KOPT-K1 (cell line): ENCODE results near the gene POLG2.
A peak's percentile ranks its signal among the peaks of the same experiment; 100 is the strongest.
"Not testable (repeated sequence)": the region's sequence is repeated elsewhere in the genome, so short reads cannot be mapped to it uniquely, and the experiment has no call there.

Source experiments
- H3K27ac ChIP-seq: fragments of 200-600 bp; sonication (generic); 2 replicates; pipeline ENCODE4 v1.5.1; 2016; ENCODE audit warnings: antibody characterized with exemption, mild to moderate bottlenecking, low read depth, low read length; ENCODE audit not compliant: poor library complexity, severe bottlenecking
- H3K36me3 ChIP-seq: fragments of 200-600 bp; sonication (generic); 2 replicates; pipeline ENCODE4 v1.5.1; 2017; ENCODE audit warnings: antibody characterized with exemption, mild to moderate bottlenecking, low read length, moderate library complexity; ENCODE audit not compliant: insufficient read depth
- H3K9me3 ChIP-seq: fragments of 200-600 bp; sonication (generic); 2 replicates; pipeline ENCODE4 v1.5.1; 2017; ENCODE audit warnings: antibody characterized with exemption, low read length, mild to moderate bottlenecking; ENCODE audit not compliant: insufficient read depth, poor library complexity, severe bottlenecking

POLG2 gene

DNA sequence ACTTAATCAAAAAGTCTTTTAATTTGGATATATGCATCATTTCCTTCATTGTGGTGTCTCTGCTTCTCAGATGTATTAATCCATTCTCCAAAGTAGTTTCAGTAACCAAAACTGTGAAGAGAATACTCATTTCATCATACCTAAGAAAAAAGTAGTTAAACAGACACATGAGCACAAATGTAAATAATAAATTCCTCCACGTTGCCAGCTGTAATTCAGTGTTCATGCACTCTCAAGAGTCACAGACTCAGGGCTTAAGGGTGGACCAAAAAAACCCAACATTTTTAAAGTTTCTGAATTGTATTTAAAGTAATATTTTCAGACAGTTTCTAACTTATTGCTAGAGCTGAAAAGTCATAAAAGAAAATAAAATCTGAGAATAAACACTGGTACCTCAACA, 19.0 kb downstream of the POLG2 start:
- Histone ChIP-seq H3K9me3 (no peaks in the 10 kb centered on the region), H3K27ac (no peak overlapping the region), H3K36me3 (peaks cover 69% of the 10 kb centered on the region)

GRCh38 chr17:64472564-64472963, 24.3 kb downstream of the POLG2 start:
- Histone ChIP-seq H3K36me3 (peaks cover 17% of the 10 kb centered on the region), H3K9me3 (no peaks in the 10 kb centered on the region), H3K27ac (no peak overlapping the region)

DNA sequence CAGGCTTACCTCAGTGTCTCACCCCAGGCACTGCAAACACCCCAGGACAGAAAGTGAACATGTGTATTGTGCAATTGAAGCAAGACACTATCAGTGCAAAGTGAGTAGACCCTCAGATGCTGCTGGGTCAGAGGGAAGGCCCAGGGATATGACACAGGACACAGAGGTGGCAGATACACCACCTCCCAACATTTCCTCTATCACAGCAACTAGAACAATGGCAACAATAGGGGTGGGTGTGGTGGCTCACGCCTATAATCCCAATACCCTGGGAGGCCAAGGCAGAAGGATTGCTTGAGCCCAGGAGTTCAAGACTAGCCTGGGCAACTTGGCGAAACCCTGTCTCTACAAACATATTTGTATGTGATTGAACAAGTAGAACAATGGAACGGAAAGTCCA, 25.4 kb downstream of the POLG2 start:
- Histone ChIP-seq H3K9me3 (no peaks in the 10 kb centered on the region), H3K27ac (no peak overlapping the region), H3K36me3 (peaks cover 7% of the 10 kb centered on the region; the same call in 1 of the 2 replicates)

DNA sequence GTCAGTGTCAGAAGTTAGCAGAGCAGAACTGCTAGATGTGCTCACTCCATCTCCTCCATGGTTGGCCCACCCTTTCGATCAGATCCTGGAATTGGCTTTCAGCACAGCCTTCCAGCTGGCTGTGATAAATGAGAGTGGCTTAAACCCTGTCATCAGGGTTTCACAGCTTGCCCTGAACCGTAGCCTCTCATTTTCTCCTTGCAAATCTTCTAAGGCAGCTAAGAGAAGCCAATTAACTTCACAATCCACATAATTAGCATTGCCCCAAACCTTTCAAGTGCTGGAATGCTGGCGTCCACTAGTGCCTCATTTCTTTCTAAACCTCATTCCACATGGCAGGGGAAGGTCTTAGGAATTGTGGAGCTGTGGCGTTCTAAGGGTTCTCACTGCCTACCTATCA, 26.2 kb downstream of the POLG2 start:
- Histone ChIP-seq H3K9me3 (no peaks in the 10 kb centered on the region), H3K36me3 (no peaks in the 10 kb centered on the region)

DNA sequence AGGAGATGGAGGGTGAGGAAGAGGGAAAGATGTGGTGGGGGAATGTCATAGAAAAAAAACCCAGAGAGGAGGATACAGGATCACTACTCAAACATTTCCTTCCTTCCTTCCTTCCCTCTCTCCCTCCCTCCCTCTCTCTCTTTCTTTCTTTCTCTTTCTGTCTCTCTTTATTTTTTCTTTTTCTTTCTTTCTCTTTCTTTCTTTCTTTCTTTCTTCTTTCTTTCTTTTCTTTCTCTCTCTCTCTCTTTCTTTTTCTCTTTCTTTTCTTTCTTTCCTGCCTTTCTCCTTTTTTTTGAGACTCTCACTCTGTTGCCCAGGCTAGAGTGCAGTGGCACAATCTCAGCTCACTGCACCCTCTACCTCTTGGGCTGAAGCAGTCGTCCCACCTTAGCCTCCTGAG, 30.0 kb downstream of the POLG2 start:
- H3K27ac ChIP-seq, H3K36me3 ChIP-seq, H3K9me3 ChIP-seq: not testable (repeated sequence)

More for the DNA sequence above, 26.2 kb downstream of the POLG2 start:
- no peak overlapping the region for H3K27ac ChIP-seq

DNA sequence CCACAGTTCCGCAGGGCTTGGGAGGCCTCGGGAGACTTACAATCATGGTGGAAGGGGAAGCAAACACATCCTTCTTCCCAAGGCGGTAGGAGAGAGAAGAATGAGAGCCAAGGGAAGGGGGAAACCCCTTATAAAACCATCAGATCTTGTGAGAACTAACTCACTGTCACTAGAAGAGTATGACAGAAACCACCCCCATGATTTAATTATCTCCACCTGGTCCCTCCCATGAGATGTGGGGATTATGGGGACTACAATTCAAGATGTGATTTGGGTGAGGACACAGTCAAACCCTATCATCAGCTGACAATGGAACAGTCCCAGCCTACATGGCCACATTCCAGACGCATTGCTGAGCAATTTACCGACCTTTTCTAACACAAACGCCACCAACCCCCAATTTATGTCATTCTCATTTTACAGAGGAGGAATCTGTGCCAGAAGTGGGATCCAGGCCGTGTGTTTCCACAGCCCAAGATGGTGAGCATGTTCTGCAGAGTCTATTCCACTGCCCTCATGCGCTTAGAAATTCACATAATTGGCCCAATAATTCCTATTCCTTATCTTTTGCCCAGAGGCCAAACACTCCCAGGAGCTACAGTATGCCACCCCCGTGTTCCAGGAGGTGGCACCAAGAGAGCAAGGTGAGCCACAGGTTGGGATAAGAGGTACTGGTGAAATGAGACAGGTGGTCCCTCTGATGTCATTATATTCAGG, 30.7 kb downstream of the POLG2 start:
- H3K9me3 ChIP-seq, result no peaks in the 10 kb centered on the region
- H3K36me3 ChIP-seq, result no peaks in the 10 kb centered on the region
- no peak overlapping the region for H3K27ac ChIP-seq

DNA sequence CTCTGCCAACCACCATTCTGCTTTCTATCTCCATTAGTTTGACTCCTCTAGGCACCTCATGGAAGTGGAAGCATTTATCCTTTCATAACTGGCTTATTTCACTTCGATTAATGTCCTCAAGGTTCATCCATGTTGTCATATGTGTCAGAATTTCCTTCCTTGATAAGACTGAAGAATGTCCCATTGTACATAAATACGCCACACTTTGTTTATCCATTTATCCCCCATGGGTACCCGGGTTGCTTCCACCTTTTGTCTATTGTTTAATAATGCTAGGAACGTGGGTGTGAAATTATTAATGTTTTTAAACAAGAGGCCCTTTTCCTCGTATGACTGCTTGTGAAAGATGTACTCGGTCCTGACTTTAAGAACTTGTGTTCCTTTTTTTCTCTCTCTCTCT, 35.1 kb downstream of the POLG2 start:
- no peak overlapping the region for H3K27ac ChIP-seq
- no peaks in the 10 kb centered on the region for H3K9me3 ChIP-seq
- no peaks in the 10 kb centered on the region for H3K36me3 ChIP-seq

- Histone ChIP-seq H3K36me3 (no peaks in the 10 kb centered on the region), H3K9me3 (no peaks in the 10 kb centered on the region), H3K27ac (no peak overlapping the region)
These were observed 35.9 kb downstream of the POLG2 start for GRCh38 chr17:64460955-64461354.

GRCh38 chr17:64459818-64460217, 37.0 kb downstream of the POLG2 start:
- H3K36me3 ChIP-seq, H3K27ac ChIP-seq: not testable (repeated sequence)

GRCh38 chr17:64459284-64459747, 37.5 kb downstream of the POLG2 start:
- H3K27ac ChIP-seq, result no peak overlapping the region
- no peaks in the 10 kb centered on the region for H3K36me3 ChIP-seq
- H3K9me3 ChIP-seq, result no peaks in the 10 kb centered on the region

More at GRCh38 chr17:64459818-64460217, 37.0 kb downstream of the POLG2 start:
- not testable (repeated sequence) for H3K9me3 ChIP-seq

DNA sequence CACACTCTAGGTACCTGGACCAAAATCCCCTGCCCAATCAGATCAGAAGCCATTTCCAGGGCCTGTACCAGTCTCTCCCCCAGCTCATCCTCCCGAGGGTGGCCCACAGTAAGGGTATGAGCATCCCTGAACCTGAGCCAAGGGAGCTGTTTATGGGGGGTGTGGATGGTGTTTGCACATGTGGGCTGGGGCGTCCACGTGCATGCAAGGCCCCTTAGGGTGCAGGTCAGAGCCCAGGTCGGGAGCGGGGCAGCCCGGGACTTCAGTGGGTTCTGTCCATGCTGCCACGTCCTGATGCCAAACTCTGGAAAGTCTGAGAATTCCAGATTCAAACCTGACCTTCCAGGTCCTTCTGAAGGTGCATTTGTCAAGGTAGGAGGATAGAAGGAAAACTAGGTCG, 38.1 kb downstream of the POLG2 start:
- Histone ChIP-seq H3K9me3 (no peaks in the 10 kb centered on the region), H3K27ac (no peak overlapping the region), H3K36me3 (no peaks in the 10 kb centered on the region)

DNA sequence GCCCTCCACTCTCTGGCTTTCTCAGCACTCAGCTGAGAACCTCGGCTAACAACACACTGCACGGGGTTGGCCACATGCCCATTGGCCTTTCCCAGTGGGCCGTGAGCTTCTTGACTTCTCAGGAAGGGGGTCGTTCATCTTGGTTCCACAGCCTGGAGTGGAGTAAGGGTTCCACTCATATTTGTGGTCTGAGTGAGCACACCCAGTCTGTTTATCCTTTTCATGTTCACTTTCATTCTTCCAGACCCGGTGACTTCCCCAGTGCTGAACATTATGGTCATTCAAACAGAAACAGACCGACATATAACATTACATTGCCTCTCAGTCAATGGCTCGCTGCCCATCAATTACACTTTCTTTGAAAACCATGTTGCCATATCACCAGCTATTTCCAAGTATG, 39.7 kb downstream of the POLG2 start:
- Histone ChIP-seq H3K36me3 (no peaks in the 10 kb centered on the region), H3K27ac (no peak overlapping the region), H3K9me3 (no peaks in the 10 kb centered on the region)

DNA sequence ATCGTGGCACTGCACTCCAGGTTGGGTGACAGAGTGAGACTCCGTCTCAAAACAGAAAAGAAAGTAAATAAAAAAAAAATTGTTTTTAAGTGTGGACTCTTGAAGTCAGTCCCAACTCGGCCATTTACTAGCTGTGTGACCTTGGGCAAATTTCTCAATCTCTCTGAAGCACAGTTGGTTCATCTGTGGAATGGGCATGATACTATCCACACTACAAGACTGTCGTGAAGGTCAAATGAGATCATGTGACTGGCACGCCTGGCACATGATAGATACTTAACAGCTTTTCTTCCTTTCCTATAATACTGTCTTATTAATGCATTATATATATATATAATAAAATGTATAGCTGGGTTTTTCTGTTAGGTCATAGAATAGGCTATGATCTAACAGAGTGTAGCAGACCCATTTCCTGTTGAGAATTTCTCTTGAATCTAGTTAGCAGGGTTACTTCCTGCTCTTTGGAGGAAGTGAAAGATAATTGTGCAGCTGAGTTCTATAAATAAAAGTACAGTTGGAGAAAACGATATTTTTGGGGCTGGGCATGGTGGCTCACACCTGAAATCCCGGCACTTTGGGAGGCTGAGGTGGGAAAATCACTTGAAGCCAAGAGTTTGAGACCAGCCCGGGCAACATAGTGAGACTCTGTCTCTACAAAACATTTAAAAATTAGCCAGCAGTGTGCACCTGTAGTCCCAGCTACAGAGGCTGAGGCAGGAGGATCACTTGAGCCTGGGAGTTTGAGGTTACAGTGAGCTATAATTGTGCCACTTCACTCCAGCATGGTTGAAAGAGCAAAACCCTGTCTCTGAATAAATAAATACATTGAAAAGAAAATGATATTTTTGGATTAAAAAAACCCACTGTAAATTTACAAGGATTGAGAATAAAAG, 40.6 kb downstream of the POLG2 start:
- Histone ChIP-seq H3K27ac (peak overlapping the region; percentile 58), H3K36me3 (no peaks in the 10 kb centered on the region), H3K9me3 (no peaks in the 10 kb centered on the region)

DNA sequence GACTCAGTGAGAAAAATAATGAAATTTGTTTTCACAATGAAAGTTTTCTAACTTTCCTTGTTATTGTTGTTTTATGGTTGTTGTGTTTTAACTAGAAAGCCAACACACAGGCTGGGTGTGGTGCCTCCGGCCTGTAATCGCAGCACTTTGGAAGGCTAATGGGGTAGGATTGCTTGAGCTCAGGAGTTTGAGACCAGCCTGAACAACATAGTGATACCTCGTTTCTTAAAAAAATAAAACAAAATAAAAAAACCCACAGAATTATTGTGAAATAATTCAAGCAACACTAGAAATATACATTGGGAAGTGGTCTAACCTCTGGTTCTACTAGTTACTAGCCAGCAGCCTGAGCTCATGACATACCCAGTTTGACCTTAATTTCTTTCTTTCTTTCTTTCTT, 47.3 kb downstream of the POLG2 start:
- Histone ChIP-seq H3K27ac (no peak overlapping the region), H3K9me3 (no peaks in the 10 kb centered on the region), H3K36me3 (no peaks in the 10 kb centered on the region)

DNA sequence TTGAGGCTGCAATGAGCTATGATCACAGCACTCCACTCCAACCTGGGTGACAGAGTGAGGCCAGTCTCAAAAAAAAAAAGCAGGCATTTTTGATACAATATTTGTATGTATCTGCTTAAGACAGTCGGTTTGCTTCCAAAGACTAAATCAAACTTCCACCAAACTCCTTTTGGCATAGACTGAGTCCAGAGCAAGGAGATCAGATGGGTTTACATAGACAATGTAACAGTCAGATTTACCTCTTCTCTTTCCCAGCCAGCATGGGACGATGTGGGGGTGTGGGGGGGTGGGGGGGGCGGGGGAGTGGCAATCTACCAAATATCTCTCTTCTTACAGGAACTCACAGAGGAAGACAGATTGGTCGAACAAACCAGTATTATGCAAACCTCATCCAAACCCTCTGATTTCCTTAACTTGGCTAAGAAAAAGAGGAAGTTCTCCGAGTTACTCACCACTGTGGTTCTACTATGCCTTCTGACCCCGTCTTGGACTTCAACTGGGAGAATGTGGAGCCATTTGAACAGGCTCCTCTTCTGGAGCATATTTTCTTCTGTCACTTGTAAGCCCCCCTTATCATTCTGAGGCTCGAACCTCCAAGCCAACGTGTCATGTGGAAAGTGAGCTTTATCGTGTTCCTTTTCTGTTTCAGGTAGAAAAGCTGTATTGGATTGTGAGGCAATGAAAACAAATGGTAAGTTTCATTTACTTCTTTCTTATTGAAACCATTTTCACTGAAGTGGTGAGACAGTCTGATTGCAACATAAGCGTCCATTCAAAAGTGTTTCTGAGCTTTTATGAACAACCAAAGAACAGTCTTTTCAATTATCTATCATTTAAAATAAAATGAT, 48.0 kb downstream of the POLG2 start, which contains the start of gene MILR1:
TSS of gene MILR1 (plus strand) at position 451 of the 848 bp plus-strand sequence. CDS start at position 505, 54 bp downstream.
- Histone ChIP-seq H3K27ac (no peak within 1 kb of the TSS), H3K36me3 (no peaks in the 10 kb centered on the region), H3K9me3 (no peaks in the 10 kb centered on the region)
